Subcutaneous abdominal adipose tissue (tissue), 5 donors: ENCODE results near the gene TMEM138.
A peak's percentile ranks its signal among the peaks of the same experiment; 100 is the strongest.

Experiments used
- H3K27ac ChIP-seq: one replicate; pipeline ENCODE4 v1.7.0; 2013; ENCODE audit warnings: low read depth, mild to moderate bottlenecking, inconsistent platforms, low read length, moderate library complexity
- H3K27me3 ChIP-seq, 5 donors: one replicate each; pipeline ENCODE4 v1.7.0; 2013; ENCODE audit warnings: low read length in 5 of 5, inconsistent platforms in 1 of 5; ENCODE audit not compliant: control insufficient read depth in 5 of 5, insufficient read depth in 4 of 5
- H3K36me3 ChIP-seq, 5 donors: one replicate each; pipeline ENCODE4 v1.7.0; 2013; ENCODE audit warnings: low read length in 5 of 5; ENCODE audit not compliant: control insufficient read depth in 5 of 5, insufficient read depth in 5 of 5
- H3K4me1 ChIP-seq, 5 donors: one replicate each; pipeline ENCODE4 v1.7.0; 2013; ENCODE audit warnings: low read length in 5 of 5, mild to moderate bottlenecking in 3 of 5, moderate library complexity in 1 of 5; ENCODE audit not compliant: control insufficient read depth in 5 of 5, insufficient read depth in 5 of 5
- H3K4me3 ChIP-seq, 5 donors: one replicate each; pipeline ENCODE4 v1.7.0; 2013; ENCODE audit warnings: low read length in 5 of 5, low read depth in 1 of 5
- H3K9ac ChIP-seq, 5 donors: one replicate each; pipeline ENCODE4 v1.7.0; 2013; ENCODE audit warnings: low read length in 5 of 5, mild to moderate bottlenecking in 4 of 5, moderate library complexity in 3 of 5
- H3K9me3 ChIP-seq, 5 donors: one replicate each; pipeline ENCODE4 v1.7.0; 2013; ENCODE audit warnings: low read length in 5 of 5; ENCODE audit not compliant: control insufficient read depth in 5 of 5
- donor health status: healthy.
- donor health status: healthy.
- donor health status: healthy.
- donor health status: healthy.
- donor health status: healthy.

Gene TMEM138

DNA sequence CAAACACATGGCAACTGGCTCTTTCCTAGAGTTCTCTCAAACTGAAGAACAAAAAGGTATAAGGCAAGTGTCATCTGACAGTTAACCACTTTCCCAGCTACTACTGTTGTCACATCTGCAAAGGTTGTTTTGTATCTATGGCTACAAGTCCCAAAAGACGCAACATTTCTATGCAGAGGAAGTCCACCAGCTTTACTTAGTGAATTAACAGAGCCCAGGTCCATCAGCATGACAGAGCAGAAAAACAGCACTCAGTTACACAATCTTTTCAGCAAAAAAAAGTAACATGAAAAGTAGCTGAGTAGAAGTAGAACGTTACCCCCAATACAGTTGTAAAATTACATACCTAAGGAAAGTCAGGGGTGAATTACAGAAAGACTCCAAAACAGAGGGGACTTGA lies 55.5 kb downstream of the TMEM138 start:
- Histone ChIP-seq H3K36me3 (peaks cover 43 to 95% (median 88%) of the 10 kb centered on the region in 5 donors), H3K9me3 (no peaks in the 10 kb centered on the region), H3K9ac (peak overlapping the region in 2 of 5 donors; percentile 5 to 7), H3K4me3 (no peak overlapping the region), H3K27me3 (no peaks in the 10 kb centered on the region), H3K4me1 (peaks cover 0 to 14% (median 9%) of the 10 kb centered on the region in 5 donors), H3K27ac (peak overlapping the region; percentile 11)

DNA sequence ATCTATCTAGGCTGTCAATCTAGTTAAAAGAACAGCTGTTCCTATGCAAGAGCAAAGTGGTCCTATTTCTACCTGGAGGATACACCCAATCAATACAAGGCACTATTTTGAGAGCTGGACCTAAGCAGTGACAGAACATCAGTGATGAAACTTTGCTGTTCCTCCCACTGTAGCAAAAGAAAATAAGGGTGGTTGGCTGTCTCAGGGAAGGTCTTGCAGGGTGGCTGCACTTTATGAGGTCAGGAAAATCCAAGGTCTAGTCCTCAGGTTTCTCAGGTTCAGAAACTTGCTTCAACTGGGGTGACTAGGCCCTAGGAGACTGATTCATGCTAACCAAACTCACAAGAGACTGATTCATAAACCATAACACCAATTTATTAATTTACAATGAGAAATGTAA lies 56.0 kb downstream of the TMEM138 start:
- H3K4me1 ChIP-seq = peaks cover 0 to 14% (median 9%) of the 10 kb centered on the region in 5 donors
- H3K9ac ChIP-seq = peak overlapping the region in 4 of 5 donors; percentile 5 to 42 (median 14)
- H3K4me3 ChIP-seq = no peak overlapping the region
- H3K27me3 ChIP-seq = no peaks in the 10 kb centered on the region
- peaks cover 43 to 90% (median 83%) of the 10 kb centered on the region in 5 donors for H3K36me3 ChIP-seq
- peak overlapping the region; percentile 11 for H3K27ac ChIP-seq
- H3K9me3 ChIP-seq = no peaks in the 10 kb centered on the region
